Tongue (tissue), 2 donors: Measurements from ENCODE around the gene AGMAT. TPM values are rescaled to one million over a fixed set of nuclear protein-coding genes. Genes with fewer than 3 reads are reported as not detected.

Source experiments
- DNase-seq: peaks from one replicate; pipeline ENCODE4 v3.0.0-alpha.2; 2015
- total RNA-seq: library from RNA; depleted of rRNA; stranded (reverse); fragments of >200 nt; gene quantifications from one replicate; pipeline ENCODE4 v1.2.3, GENCODE V29; 2014

The AGMAT gene
- 2.2 TPM for total RNA-seq

GRCh38 chr1:15584489-15585363 lies at the start of gene AGMAT:
Gene AGMAT, minus strand, starts transcription at chr1:15585051. Its CDS starts 84 bp downstream, at chr1:15584967.
- no peak for DNase-seq

GRCh38 chr1:15633756-15634420 lies 49.0 kb upstream of the AGMAT start:
- DNase-seq = no peak

GRCh38 chr1:15628003-15628402 lies 43.2 kb upstream of the AGMAT start:
- DNase-seq = no peak

- DNase-seq = peak; percentile 24
Measured at GRCh38 chr1:15627343-15627988, 42.6 kb upstream of the AGMAT start.

- no peak for DNase-seq
Measured at GRCh38 chr1:15626269-15626950, 41.6 kb upstream of the AGMAT start.

GRCh38 chr1:15625056-15625917 lies 40.4 kb upstream of the AGMAT start:
- peak; percentile 19 for DNase-seq

- DNase-seq = no peak
Measured at GRCh38 chr1:15624133-15624714, 39.4 kb upstream of the AGMAT start.

- no peak for DNase-seq
Measured at GRCh38 chr1:15623435-15623834, 38.6 kb upstream of the AGMAT start.

GRCh38 chr1:15622712-15623373 lies 38.0 kb upstream of the AGMAT start:
- peak; percentile 46 for DNase-seq

- DNase-seq = no peak
Measured at GRCh38 chr1:15621975-15622374, 37.1 kb upstream of the AGMAT start.

GRCh38 chr1:15620902-15621682 lies 36.2 kb upstream of the AGMAT start:
- no peak for DNase-seq

- peak; percentile 41 for DNase-seq
Measured at GRCh38 chr1:15620155-15620545, 35.3 kb upstream of the AGMAT start.

GRCh38 chr1:15618655-15619525 lies 34.0 kb upstream of the AGMAT start:
- peak; percentile 57 for DNase-seq

- DNase-seq = peak; percentile 19
Measured at GRCh38 chr1:15618077-15618654, 33.3 kb upstream of the AGMAT start.

GRCh38 chr1:15617173-15618076 lies 32.6 kb upstream of the AGMAT start, which contains the start of gene DDI2:
Gene DDI2, plus strand, starts transcription at chr1:15617458. Its CDS starts 213 bp downstream, at chr1:15617671.
- DNase-seq = peak; percentile 99

- DNase-seq = no peak
Measured at GRCh38 chr1:15616373-15617172, 31.7 kb upstream of the AGMAT start.
